HG02642 (cell line): ENCODE data around the gene PTPRB.

Experiments used
- ATAC-seq: cut with Tn5 transposase; IDR thresholded peaks from one replicate; pipeline ENCODE4 v1.9.1; 2021; ENCODE audit warnings: mild to moderate bottlenecking; ENCODE audit not compliant: unreplicated experiment, poor library complexity

The PTPRB gene

DNA sequence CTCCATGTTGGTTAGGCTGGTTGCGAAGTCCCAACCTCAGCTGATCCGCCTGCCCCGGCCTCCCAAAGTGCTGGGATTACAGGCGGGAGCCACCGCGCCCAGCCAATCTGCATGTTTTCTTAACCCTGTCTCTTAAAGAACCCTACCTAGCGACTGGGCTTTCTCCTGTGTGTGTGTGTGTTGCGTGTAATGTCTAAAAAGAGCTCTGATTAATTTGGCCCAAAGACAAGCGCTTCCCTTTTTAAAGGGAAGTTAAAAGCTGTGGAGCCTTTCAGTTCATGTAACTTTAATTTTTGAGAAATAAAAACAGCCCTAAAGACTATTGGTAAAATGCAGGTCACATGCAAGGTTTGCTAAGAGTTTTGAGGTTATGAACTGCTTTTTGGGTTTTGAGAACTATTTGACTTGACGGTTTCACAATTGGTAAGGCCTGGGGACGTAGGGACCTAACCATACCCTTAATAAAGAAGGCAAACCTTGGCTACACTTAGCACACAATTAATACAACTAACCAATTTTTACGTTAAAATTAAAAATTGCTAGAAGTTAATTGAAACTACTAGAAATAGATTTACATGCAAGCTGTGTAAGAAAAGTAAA is 167.9 kb downstream of the PTPRB start:
- no peak for ATAC-seq

DNA sequence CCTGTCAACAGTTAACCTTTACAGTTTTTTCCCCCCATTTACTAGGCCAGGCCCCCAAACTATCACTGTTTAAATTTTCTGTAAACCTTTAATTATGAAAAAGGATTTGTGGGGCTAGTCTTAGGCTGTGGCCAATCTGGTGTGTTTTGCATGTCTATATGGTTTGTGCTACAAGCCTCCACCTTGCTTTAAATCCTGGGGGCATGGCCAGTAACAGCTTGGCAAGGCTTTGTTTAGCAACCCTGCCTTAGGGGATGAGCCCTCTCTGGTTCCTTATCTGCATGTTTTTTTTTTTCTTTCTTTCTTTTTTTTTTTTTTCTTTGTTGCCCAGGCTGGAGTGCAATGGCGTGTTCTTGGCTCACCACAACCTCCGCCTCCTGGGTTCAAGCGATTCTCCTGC is 168.5 kb downstream of the PTPRB start:
- no peak for ATAC-seq

DNA sequence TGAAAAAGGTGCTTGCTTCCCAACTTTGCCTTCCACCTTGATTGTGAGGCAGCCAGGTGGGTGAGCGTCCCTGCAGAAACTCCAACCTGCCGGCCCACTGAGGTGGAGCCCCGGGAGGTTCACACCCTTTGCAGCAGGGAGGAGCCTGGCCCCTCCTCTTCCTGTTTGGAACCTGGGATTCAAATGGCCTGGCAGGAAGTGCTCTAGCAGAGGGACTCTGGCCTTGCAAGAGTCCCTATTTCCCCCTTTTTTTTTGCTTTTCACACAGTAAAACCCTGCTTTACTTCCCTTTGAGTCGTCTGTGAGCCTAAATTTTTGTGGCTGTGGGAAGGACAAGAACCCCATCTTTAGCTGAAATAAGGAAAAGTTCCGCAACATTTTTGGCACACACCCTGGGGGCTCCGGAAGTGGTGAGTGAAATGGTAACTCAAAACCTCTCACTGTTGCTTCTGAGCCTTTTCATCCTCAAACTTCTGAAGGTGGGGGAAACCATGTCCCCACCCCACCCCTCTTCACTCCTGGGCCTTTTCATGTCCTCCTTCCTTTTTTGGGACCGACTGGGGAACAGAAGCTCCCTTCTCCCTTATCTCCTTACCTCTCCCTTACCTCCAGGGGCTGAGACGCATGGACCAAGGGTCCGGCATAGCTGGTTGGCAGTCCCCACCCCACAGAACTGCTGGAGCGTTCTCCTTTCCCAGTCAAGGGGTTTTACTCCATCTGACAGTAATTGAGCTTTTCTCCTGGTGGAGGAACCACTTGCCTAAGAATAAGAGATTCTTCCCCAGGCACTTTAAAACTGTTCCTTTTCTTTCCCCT is 169.1 kb downstream of the PTPRB start:
- ATAC-seq: peak; percentile 76

DNA sequence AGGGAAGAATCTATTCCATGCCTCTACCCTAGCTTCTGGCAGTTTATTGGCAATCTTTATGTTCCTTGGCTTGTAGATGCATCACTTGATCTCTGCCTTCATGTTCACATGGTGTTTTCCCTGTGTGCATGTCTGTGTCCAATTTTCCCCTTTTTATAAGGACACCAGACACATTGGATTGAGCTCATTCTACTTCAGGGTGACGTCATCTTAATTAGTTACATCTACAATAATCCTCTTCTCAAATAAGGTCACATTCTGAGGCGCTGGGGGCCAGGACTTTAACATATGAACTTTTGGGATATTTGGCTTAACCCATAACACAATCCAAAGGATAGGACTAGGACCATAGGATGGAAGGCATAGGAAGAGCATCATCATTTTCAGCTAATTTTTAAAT is 169.8 kb downstream of the PTPRB start:
- ATAC-seq: no peak

DNA sequence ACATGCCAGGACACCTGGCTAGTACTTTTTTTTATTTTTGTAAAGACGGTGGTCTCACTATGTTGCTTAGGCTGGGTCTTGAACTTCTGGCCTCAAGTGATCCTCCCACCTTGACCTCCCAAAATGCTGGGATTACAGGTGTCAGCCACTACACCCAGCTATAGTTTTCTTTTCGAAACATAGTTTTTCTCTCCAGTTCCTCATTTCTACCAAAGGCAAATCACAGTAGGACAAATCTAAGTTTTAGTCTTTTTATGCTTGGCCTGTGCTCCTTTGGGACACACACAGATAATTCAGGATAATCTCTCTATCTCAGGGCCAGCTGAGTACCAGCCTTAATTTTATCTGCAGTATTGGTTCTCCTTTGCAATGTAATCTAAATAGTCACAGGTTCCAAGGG is 170.5 kb downstream of the PTPRB start:
- no peak for ATAC-seq
